K562 (cell line): ENCODE measurements around the gene GTPBP1. TPM values are rescaled to one million over a fixed set of nuclear protein-coding genes. Genes with fewer than 3 reads are reported as not detected.
A peak's percentile ranks its signal among the peaks of the same experiment; 100 is the strongest.

Experiments used
- ARID4B ChIP-seq: sonication (generic); formaldehyde crosslinking; IDR thresholded peaks from 2 replicates; pipeline ENCODE4 v1.8.0; 2022; ENCODE audit warnings: mild to moderate bottlenecking, missing genetic modification reagents
- BHLHE40 ChIP-seq: IDR thresholded peaks from 2 replicates; pipeline ENCODE4 v1.6.1; 2011; ENCODE audit warnings: low read length, improper control_type of control experiment
- CBX5 ChIP-seq: IDR thresholded peaks from 2 replicates; pipeline ENCODE4 v1.6.1; 2014; ENCODE audit warnings: low read depth, borderline replicate concordance
- CCNT2 ChIP-seq: IDR thresholded peaks from 2 replicates; pipeline ENCODE4 v1.6.1; 2011; ENCODE audit warnings: borderline replicate concordance, low read depth, mild to moderate bottlenecking, moderate library complexity, mixed read lengths, low read length; ENCODE audit not compliant: insufficient read length; ENCODE audit errors: extremely low read depth
- CREM ChIP-seq: IDR thresholded peaks from 2 replicates; pipeline ENCODE4 v1.6.1; 2014; ENCODE audit warnings: antibody characterized with exemption, low read depth
- EWSR1 ChIP-seq: fragments of 450-650 bp; IDR thresholded peaks from 2 replicates; pipeline ENCODE4 v1.6.1; 2018; ENCODE audit warnings: borderline replicate concordance, mild to moderate bottlenecking, low read depth, moderate library complexity; ENCODE audit not compliant: partially characterized antibody
- MLLT1 ChIP-seq, 2 experiments: fragments of 450-650 bp; IDR thresholded peaks; 2 replicates each; pipeline ENCODE4 v1.6.1; 2016
- MXD1 ChIP-seq: fragments of 250-450 bp; sonication (Bioruptor Pico); IDR thresholded peaks from 2 replicates; pipeline ENCODE4 v1.8.0; 2021; ENCODE audit warnings: borderline replicate concordance, mild to moderate bottlenecking, moderate library complexity; ENCODE audit not compliant: poor library complexity, severe bottlenecking
- PHF8 ChIP-seq: fragments of 200-600 bp; sonication (generic); IDR thresholded peaks from 2 replicates; pipeline ENCODE4 v1.6.1; 2012; ENCODE audit warnings: mixed run types, mild to moderate bottlenecking, inconsistent platforms, low read length, moderate library complexity, borderline replicate concordance
- POLR2AphosphoS2 ChIP-seq: IDR thresholded peaks from 2 replicates; pipeline ENCODE4 v1.6.1; 2012; ENCODE audit warnings: low read length, improper control_type of control experiment
- RB1 ChIP-seq: fragments of 450-650 bp; IDR thresholded peaks from 2 replicates; pipeline ENCODE4 v1.6.1; 2017; ENCODE audit warnings: low read depth, mild to moderate bottlenecking
- SIN3B ChIP-seq: fragments of 450-650 bp; IDR thresholded peaks from 2 replicates; pipeline ENCODE4 v1.6.1; 2017; ENCODE audit warnings: low read depth, mild to moderate bottlenecking, moderate library complexity
- SMAD4 ChIP-seq: fragments of 250-450 bp; sonication (Bioruptor Pico); conservative IDR thresholded peaks from 2 replicates; pipeline ENCODE4 v1.8.0; 2021; ENCODE audit warnings: inconsistent platforms, mild to moderate bottlenecking, moderate library complexity
- STAT6 ChIP-seq: sonication (generic); formaldehyde crosslinking; IDR thresholded peaks from 2 replicates; pipeline ENCODE4 v1.8.1; 2023; ENCODE audit warnings: mild to moderate bottlenecking, missing genetic modification reagents
- ZFP36 ChIP-seq: fragments of 150-350 bp; IDR thresholded peaks from 2 replicates; pipeline ENCODE4 v1.6.1; 2018; ENCODE audit warnings: low read length, low read depth; ENCODE audit not compliant: partially characterized antibody
- ZNF121 ChIP-seq: sonication (generic); formaldehyde crosslinking; conservative IDR thresholded peaks from 2 replicates; pipeline ENCODE4 v1.8.0; 2022; ENCODE audit warnings: missing genetic modification reagents
- ZNF445 ChIP-seq: fragments of 250-450 bp; sonication (Bioruptor Pico); IDR thresholded peaks from 2 replicates; pipeline ENCODE4 v1.4.0; 2020; ENCODE audit warnings: low read depth, mild to moderate bottlenecking, moderate library complexity
- polyA plus RNA-seq, 8 experiments: library from polyadenylated mRNA; depleted of rRNA in 4 of 8; stranded (reverse) in 5 of 8; unstranded in 3 of 8; fragments of >200 nt; fragmentation: Nextera tagmentation in 2 of 8; fragmentation: Illumina TruSeq in 1 of 8; extraction: Ambion mirVana in 2 of 8; extraction: Trizol in 1 of 8; gene quantifications; 2 replicates each; pipeline versions ENCODE4 v1.2.1 to v1.2.3, GENCODE V29; 2011 to 2014; ENCODE audit warnings: inconsistent platforms in 1 of 8, missing spikeins in 1 of 8
- total RNA-seq, 7 experiments: library from RNA; depleted of rRNA in 6 of 7; stranded (reverse); fragments of >200 nt in 6 of 7; fragmentation: Illumina TruSeq in 2 of 7; extraction: Trizol in 2 of 7; gene quantifications; 2 replicates each; pipeline versions ENCODE4 v1.2.1 to v1.2.3, GENCODE V29; 2011 to 2021; ENCODE audit warnings: low replicate concordance in 1 of 7

GTPBP1 gene
- total and polyA plus RNA-seq, 9 of the 15 experiments (the other 6 are each of a cell fraction or from before 2014, with no cell fraction given): 0.83 to 53.2 (median 23.3) TPM

- TF ChIP-seq CCNT2: peak; percentile 67
- TF ChIP-seq BHLHE40: peak; percentile 29; the same call in 1 of the 2 replicates
- TF ChIP-seq MXD1 (CRISPR knock-in tag): no peak
- TF ChIP-seq CREM: peak; percentile 43; the same call in 1 of the 2 replicates
- TF ChIP-seq STAT6 (CRISPR knock-in tag): no peak
- no peak for TF ChIP-seq ZNF121 (CRISPR knock-in tag)
- TF ChIP-seq ZNF445: no peak
- peak; percentile 61; the same call in 1 of the 2 replicates for TF ChIP-seq PHF8
- peak; percentile 31; the same call in 1 of the 2 replicates for TF ChIP-seq SIN3B
- TF ChIP-seq EWSR1: no peak
- TF ChIP-seq MLLT1 (IDR thresholded peaks at IDR 0.05): peak in 1 of 2 experiments; percentile 88; a peak in 2 of 4 replicates
- TF ChIP-seq POLR2AphosphoS2: no peak
- TF ChIP-seq SMAD4 (CRISPR knock-in tag): peak; percentile 89
- TF ChIP-seq ARID4B (CRISPR knock-in tag): peak; percentile 52
- TF ChIP-seq RB1: peak; percentile 59; the same call in 1 of the 2 replicates
- peak; percentile 53 for TF ChIP-seq ZFP36
- TF ChIP-seq CBX5: no peak
These were observed 49.6 kb downstream of the GTPBP1 start (continued) for GRCh38 chr22:38755155-38755910.
